Measurements from ENCODE around the gene SLC36A3.

SLC36A3 gene

DNA sequence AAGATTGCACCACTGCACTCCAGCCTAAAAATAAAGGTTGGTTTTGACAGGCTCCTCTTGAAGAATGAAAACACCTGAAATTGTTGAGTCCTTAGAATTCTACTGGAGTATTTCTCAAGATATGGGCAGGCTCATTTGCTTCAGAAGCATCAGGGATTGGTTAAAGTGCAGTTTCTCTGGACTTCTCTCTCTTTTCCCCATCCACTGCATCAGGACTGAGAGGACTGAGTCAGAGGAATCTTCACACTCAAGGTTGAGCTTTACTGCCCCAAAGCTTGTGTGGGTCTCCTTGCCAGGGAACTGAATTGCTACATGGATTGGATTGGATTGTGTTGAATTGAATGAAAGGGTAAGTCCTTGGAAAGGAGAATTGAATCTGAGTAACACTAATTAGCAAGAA, 72.2 kb downstream of the SLC36A3 start:
- Histone ChIP-seq H3K27ac (no peak overlapping the region), H3K4me3 (no peak overlapping the region)
- TF ChIP-seq, protein P1, sequence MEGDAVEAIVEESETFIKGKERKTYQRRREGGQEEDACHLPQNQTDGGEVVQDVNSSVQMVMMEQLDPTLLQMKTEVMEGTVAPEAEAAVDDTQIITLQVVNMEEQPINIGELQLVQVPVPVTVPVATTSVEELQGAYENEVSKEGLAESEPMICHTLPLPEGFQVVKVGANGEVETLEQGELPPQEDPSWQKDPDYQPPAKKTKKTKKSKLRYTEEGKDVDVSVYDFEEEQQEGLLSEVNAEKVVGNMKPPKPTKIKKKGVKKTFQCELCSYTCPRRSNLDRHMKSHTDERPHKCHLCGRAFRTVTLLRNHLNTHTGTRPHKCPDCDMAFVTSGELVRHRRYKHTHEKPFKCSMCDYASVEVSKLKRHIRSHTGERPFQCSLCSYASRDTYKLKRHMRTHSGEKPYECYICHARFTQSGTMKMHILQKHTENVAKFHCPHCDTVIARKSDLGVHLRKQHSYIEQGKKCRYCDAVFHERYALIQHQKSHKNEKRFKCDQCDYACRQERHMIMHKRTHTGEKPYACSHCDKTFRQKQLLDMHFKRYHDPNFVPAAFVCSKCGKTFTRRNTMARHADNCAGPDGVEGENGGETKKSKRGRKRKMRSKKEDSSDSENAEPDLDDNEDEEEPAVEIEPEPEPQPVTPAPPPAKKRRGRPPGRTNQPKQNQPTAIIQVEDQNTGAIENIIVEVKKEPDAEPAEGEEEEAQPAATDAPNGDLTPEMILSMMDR (IDR thresholded peaks at IDR 0.05): no peak
- DNase-seq (ENCODE audit: low spot score): no peak

DNA sequence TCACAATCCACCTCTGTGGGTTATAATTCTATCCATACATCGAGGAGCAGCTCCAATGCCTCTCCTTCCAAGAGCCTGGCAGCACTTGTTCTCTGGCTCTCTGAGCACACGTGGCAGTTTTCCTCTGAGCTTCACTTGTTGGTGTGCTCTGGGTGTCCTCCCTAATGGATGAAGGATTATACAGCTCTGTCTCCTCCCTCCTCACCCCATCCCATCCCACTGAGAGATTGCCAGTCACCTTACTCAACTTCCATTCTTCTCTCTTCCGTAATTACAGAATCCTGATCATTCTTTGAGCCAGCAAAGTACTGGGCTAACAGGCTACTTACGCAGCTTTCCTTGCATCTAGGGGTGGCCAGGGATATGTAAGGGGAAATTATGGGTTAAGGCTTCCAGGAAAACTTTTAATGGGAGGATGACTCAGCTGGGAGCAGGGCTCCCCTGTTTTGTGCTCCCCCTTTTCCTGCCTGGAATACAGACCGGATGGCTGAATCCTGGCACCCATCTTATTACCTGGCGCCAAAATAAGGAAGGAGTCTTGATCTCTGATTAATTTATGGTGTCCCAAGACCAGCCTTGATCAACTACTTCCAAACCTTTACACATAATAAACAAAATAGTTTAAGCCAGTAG, 73.4 kb downstream of the SLC36A3 start:
- TF ChIP-seq, protein P1 (IDR thresholded peaks at IDR 0.05): no peak
- no peak overlapping the region for H3K27ac ChIP-seq
- no peak overlapping the region for H3K4me3 ChIP-seq
- DNase-seq (ENCODE audit: low spot score): no peak

DNA sequence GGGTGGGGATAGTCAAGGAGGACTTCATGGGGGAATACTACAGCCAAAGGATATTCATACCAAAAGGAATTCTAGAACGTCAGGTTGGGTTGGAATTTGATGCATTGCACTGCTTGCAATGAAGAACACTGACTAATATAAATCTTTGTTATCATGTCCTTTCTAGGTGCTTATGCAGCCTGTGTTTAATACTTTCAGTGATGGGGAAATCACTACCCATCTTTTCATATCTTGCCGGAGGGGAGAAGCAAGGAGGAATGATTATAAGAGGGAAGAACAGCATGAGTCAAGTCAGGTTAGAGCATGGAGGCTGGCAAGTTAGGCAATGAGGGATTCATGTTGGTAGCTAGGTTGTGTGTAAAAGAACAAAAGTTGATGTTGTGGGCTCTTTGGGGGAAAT, 74.6 kb downstream of the SLC36A3 start:
- H3K4me3 ChIP-seq: no peak overlapping the region
- DNase-seq (ENCODE audit: low spot score): no peak
- TF ChIP-seq, protein P1 (IDR thresholded peaks at IDR 0.05): no peak
- H3K27ac ChIP-seq: no peak overlapping the region

DNA sequence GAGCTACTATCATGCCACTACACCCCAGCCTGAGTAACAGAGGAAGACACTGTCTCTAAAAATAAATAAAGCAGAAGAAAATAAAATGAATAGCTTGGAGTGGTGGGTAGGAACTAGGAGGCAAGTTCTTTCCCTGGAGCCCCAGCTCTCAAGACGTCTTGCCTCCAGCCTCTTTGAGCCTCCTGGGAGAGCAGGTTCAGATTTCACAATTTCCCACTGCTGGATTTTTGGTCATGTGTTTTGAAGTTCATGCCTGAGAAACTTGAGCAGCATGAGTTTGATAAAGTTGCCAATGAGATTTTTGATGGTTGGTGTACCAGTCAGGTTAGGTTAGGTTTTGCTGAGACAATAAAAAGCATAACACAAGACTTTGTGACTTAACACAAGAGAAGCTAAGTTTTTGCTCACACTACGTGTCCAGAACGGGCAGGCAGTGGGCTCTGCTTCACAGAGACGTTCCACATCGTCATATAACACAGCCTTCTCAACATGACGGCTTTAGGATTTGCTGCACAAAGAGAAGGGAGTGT, 75.6 kb downstream of the SLC36A3 start:
- no peak for DNase-seq (ENCODE audit: low spot score)
- TF ChIP-seq, protein P1 (IDR thresholded peaks at IDR 0.05): no peak
- no peak overlapping the region for H3K27ac ChIP-seq
- no peak overlapping the region for H3K4me3 ChIP-seq

Data from coronary artery (tissue), 2 donors.